Activated CD8-positive, alpha-beta memory T cell treated with anti-CD3 and anti-CD28 coated beads, Interleukin-2, amount 50 U/mL, for 1 hour (primary cell): ENCODE measurements around the gene MTMR11.
"Not testable (repeated sequence)": the region's sequence is repeated elsewhere in the genome, so short reads cannot be mapped to it uniquely, and the experiment has no call there.

Source experiments
- DNase-seq: peaks from one replicate; pipeline ENCODE4 v3.0.0-alpha.2; 2020; ENCODE audit errors: extremely low read depth

Gene MTMR11, protein sequence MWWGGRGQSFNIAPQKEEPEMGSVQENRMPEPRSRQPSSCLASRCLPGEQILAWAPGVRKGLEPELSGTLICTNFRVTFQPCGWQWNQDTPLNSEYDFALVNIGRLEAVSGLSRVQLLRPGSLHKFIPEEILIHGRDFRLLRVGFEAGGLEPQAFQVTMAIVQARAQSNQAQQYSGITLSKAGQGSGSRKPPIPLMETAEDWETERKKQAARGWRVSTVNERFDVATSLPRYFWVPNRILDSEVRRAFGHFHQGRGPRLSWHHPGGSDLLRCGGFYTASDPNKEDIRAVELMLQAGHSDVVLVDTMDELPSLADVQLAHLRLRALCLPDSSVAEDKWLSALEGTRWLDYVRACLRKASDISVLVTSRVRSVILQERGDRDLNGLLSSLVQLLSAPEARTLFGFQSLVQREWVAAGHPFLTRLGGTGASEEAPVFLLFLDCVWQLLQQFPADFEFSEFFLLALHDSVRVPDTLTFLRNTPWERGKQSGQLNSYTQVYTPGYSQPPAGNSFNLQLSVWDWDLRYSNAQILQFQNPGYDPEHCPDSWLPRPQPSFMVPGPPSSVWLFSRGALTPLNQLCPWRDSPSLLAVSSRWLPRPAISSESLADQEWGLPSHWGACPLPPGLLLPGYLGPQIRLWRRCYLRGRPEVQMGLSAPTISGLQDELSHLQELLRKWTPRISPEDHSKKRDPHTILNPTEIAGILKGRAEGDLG

GRCh38 chr1:149936170-149936991, at the start of gene MTMR11:
Gene MTMR11, minus strand, starts transcription at chr1:149936879. Its CDS starts 232 bp downstream, at chr1:149936647.
- no peak for DNase-seq

GRCh38 chr1:149979972-149980540, 43.4 kb upstream of the MTMR11 start:
- no peak for DNase-seq

- no peak for DNase-seq
Measured at GRCh38 chr1:149979245-149979971, 42.7 kb upstream of the MTMR11 start.

GRCh38 chr1:149978547-149979023, 41.9 kb upstream of the MTMR11 start:
- no peak for DNase-seq

GRCh38 chr1:149977345-149977744, 40.7 kb upstream of the MTMR11 start:
- no peak for DNase-seq

DNA sequence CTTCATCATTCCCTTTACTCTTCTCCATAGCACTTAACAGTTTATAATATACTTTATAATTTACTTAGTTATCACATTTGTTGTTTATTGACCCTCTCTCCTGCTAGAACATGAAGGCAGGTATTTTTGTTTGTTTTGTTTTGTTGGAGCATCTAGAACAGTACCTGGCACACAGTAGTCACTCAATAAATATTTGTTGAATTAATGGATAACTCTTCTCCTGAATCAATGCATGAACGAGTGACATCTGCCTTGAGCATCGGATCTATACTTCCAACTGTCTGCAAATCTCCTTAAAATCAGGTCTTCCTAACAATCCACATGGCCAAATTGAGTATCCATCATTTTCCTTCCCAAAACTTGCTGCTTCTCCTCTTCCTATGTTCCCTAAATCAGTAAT, 35.9 kb upstream of the MTMR11 start:
- no peak for DNase-seq

- no peak for DNase-seq
Measured at GRCh38 chr1:149967646-149968045, 31.0 kb upstream of the MTMR11 start.

GRCh38 chr1:149967041-149967440, 30.4 kb upstream of the MTMR11 start:
- DNase-seq = no peak

- DNase-seq = no peak
Measured at GRCh38 chr1:149966405-149966804, 29.7 kb upstream of the MTMR11 start.

DNA sequence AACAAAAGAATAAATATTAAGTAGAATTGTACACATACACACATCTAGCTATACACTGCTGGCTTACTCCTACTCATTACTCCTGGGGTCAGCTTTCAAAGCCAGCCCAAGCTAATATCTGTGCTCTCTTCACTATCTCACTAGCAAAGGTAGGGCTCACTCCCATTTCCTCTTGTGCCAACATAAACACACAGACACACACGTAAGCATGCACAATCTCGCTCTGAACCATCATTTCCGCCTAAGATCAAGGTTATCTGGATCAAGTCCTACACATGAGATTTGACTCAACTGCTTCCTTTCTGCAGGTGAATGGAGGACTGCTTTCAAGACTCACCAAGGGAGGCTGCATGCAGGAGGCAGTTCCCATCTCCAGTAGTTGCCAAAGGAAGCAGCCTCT, 28.8 kb upstream of the MTMR11 start:
- no peak for DNase-seq

GRCh38 chr1:149963358-149963757, 26.7 kb upstream of the MTMR11 start:
- DNase-seq = no peak

DNA sequence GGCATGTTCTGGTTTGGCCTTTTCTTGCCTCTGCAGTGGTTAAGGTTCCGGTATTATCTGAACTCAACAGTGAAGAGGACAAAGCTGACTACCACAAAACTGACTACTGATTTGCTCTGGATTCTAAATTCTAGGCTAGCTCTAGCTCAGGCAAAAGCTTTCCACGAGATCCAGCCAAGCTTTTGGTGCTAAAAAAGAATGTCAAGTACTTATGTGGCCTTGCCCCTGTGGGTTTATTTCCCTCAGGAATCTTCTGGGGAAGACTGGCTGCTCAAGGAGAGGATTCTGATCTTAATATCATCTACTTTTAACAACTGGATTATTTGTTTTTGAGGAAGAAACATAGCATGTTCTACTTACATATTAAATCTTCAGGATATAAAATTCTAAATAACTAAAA, 26.1 kb upstream of the MTMR11 start:
- DNase-seq = no peak

- peak; percentile 2 for DNase-seq
Measured at GRCh38 chr1:149962039-149962647, 25.5 kb upstream of the MTMR11 start.

DNA sequence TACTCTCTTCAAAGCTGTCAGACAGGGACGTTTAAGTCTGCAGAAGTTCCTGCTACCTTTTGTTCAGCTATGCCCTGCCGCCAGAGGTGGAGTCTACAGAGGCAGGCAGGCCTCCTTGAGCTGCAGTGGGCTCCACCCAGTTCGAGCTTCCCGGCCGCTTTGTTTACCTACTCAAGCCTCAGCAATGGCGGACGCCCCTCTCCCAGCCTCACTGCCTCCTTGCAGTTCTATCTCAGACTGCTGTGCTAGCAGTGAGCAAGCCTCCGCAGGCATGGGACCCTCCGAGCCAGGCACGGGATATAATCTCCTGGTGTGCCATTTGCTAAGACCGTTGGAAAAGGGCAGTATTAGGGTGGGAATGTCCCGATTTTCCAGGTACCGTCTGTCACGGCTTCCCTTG, 20.9 kb upstream of the MTMR11 start:
- not testable (repeated sequence) for DNase-seq

DNA sequence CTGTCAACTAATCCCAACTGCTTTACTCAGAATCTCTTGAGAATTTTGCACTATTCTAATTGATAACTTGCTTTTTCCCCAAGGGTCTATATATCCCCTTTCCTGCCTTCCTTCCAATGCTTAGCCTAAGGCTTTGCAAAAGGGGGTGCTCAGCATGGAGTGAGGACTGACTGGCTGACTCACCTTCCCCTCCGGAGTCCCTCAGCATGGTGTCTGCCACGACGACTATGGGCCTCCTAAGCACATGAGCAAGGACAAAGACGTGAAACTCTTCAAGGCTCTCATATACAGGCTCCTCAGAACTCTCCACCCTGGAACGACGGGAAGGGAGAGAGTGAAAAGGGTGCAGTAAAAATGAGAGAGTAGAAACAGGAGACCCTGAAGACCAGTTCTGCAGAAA, 13.2 kb upstream of the MTMR11 start:
- DNase-seq = no peak

DNA sequence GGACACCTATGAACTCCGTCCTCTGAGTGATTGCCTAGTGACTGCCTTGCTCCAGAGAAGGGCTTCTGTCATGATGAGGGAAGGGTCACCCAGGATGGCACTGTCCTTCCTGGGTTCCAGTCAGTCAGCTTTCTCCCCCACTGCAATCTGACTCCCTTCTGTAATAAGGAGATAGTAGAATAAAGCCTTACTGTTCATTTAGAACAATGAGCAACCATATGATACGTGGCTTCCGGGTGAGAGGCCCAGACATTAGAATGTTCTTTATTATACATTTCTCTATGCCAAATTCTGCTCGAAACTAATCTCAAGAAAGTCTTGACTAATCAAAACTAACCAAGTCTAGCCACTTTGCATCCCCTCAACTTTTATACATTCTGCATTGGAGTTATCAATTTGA, 8.5 kb upstream of the MTMR11 start:
- DNase-seq = no peak

GRCh38 chr1:149942885-149943284, 6.2 kb upstream of the MTMR11 start:
- no peak for DNase-seq

DNA sequence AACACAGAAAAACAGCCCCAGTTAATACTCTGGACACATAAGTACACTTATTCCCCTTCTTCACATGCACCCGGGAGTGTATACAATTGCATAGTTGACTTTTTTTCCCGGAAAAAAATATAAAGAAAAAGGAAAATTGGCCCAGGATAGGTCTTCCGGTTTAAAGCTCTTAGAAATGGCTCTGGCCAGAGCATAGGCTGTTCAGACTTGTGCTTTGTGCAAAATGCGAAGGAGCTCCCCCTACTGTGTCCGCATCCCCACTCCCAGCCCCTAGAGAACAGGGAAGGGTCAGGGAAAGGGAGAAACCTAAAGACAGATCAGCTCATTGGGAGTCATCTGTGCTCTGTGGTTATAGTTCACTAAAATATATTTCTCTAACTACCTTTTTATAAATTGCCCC, 5.5 kb upstream of the MTMR11 start:
- DNase-seq = no peak

DNA sequence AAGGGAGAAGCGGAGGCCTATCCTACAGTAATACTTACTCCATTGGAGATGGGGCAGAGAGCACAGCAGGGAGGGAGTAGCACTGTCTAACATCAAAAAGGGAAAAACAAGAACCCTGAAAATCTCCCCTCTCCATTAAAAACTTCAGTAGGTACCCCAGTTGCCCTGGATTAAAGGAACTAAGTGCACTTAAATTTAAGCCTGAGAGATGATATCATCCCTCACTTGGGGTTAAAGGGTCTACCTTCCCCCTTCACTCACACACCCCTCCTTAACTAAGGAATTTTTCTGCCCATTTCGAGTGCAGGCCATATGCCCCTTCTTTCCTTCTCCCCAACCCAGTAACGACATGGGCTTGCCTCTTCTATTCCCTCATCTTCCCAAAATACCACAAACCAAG, 3.7 kb upstream of the MTMR11 start:
- DNase-seq = no peak

DNA sequence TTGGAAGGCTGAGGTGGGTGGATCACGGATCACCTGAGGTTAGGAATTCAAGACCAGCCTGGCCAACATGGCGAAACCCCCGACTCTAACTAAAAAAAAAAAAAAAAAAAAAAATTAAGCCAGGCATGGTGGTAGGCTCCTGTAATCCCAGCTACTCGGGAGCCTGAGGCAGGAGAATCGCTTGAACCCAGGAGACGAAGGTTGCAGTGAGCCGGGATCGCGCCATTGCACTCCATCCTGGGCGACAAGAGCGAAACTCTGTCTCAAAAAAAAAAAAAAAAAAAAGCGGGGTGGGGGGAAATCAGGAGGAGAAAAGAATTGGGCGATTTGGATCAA, 2.0 kb upstream of the MTMR11 start:
- DNase-seq = not testable (repeated sequence)

GRCh38 chr1:149937759-149938158, 1.1 kb upstream of the MTMR11 start:
- no peak for DNase-seq
